Lower leg skin (tissue), 3 donors: ENCODE data around the gene IFT172.

Experiments used
- POLR2A ChIP-seq, 2 donors: fragments of 450-650 bp; IDR thresholded peaks; one replicate each; pipeline ENCODE4 v1.6.1; 2016 to 2017; ENCODE audit warnings: antibody characterized with exemption in 2 of 2, mild to moderate bottlenecking in 1 of 2, moderate library complexity in 1 of 2
- TF ChIP-seq, protein P1 (sequence below), 3 donors: fragments of 450-650 bp; IDR thresholded peaks; one replicate each; pipeline ENCODE4 v1.5.1; 2016; ENCODE audit warnings: antibody characterized with exemption in 3 of 3, mild to moderate bottlenecking in 3 of 3, moderate library complexity in 2 of 3

DNA sequence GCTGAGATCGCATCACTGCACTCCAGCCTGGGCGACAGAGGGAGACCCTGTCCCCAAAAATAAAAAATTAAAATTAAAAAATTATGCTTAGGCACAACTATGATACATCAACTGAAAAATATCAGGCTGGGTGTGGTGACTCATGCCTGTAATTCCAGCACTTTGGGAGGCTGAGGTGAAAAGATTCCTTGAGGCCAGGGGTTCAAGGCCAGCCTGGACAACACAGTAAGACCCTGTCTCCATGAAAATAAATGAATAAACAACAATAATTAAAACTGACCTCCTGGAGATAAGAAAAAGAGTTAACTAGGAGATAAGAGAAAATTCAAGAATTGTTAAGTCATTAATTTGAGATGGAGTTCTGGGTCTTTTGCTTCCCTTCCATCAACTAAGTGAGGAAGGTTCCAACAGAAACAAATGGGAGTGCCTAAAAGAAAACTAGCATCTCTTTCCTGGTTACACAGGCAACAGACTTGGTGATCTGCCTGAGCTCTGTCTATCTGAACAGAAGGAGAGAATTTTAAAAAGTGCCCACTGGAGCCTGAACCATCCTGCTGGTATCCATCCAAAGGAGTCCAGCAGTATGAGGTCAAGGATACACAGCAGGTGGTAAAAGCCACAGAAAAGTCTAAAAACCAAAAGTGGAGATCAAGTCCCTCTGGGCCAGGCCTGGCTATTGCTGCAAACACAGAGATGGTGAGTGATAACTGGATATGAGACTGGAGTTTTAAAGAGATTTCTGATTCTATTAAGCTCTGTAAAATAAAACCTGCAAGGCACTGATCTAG is 89.0 kb downstream of the IFT172 start:
- TF ChIP-seq POLR2A (IDR thresholded peaks at IDR 0.05) = no peak
- TF ChIP-seq, protein P1, sequence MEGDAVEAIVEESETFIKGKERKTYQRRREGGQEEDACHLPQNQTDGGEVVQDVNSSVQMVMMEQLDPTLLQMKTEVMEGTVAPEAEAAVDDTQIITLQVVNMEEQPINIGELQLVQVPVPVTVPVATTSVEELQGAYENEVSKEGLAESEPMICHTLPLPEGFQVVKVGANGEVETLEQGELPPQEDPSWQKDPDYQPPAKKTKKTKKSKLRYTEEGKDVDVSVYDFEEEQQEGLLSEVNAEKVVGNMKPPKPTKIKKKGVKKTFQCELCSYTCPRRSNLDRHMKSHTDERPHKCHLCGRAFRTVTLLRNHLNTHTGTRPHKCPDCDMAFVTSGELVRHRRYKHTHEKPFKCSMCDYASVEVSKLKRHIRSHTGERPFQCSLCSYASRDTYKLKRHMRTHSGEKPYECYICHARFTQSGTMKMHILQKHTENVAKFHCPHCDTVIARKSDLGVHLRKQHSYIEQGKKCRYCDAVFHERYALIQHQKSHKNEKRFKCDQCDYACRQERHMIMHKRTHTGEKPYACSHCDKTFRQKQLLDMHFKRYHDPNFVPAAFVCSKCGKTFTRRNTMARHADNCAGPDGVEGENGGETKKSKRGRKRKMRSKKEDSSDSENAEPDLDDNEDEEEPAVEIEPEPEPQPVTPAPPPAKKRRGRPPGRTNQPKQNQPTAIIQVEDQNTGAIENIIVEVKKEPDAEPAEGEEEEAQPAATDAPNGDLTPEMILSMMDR (IDR thresholded peaks at IDR 0.05) = no peak
